Panc1 (cell line): ENCODE measurements around the gene LRRC59. TPM values are rescaled to one million over a fixed set of nuclear protein-coding genes. Genes with fewer than 3 reads are reported as not detected.
"Not testable (repeated sequence)": the region's sequence is repeated elsewhere in the genome, so short reads cannot be mapped to it uniquely, and the experiment has no call there.

Experiments
- ATAC-seq: fragments of 200-7000 bp; cut with Tn5 transposase; 2 replicates; pipeline ENCODE4 v1.9.1; 2020; ENCODE audit warnings: mild to moderate bottlenecking, moderate library complexity
- BruUV-seq: library from RNA; stranded (reverse); fragments of 400-500 nt; replicated peaks from 2 replicates; lab custom pipeline; 2021; lab: Mats Ljungman, UMichigan
- CTCF ChIA-PET: fragments of 300-600 bp; sonication (Branson Sonifier 250); formaldehyde crosslinking; loops from one replicate; lab custom pipeline; 2022; ENCODE audit warnings: antibody characterized with exemption; lab: Charles Lee
- POLR2A ChIA-PET: fragments of 300-600 bp; sonication (Branson Sonifier 250); formaldehyde crosslinking; loops from one replicate; lab custom pipeline; 2022; ENCODE audit warnings: antibody characterized with exemption; lab: Charles Lee
- DNase-seq: peaks from one replicate; pipeline ENCODE4 v3.0.0-alpha.2; 2010; ENCODE audit warnings: low read depth, low spot score
- H3K27ac ChIP-seq: 2 replicates; pipeline ENCODE4 v1.5.1; 2011; ENCODE audit warnings: mild to moderate bottlenecking, low read length, inconsistent platforms
- H3K27me3 ChIP-seq: fragments of 200-500 bp; sonication (Bioruptor generic); 2 replicates; pipeline ENCODE4 v1.6.0; 2014; ENCODE audit warnings: low read length, inconsistent platforms; ENCODE audit not compliant: control insufficient read depth, insufficient read depth
- H3K36me3 ChIP-seq: fragments of 200-500 bp; sonication (Bioruptor generic); 2 replicates; pipeline ENCODE4 v1.5.1; 2014; ENCODE audit warnings: inconsistent platforms, mild to moderate bottlenecking, low read length, moderate library complexity; ENCODE audit not compliant: control insufficient read depth, insufficient read depth
- H3K4me1 ChIP-seq: 2 replicates; pipeline ENCODE4 v1.5.1; 2011; ENCODE audit warnings: inconsistent platforms, mild to moderate bottlenecking, low read length, moderate library complexity; ENCODE audit not compliant: control insufficient read depth, insufficient read depth
- H3K4me3 ChIP-seq, 2 experiments: 2 replicates each; pipeline ENCODE4 v1.5.1; 2011 to 2012; ENCODE audit warnings: low read depth in 2 of 2, low read length in 2 of 2, mild to moderate bottlenecking in 2 of 2, inconsistent platforms in 1 of 2, moderate library complexity in 1 of 2
- H3K9me3 ChIP-seq: fragments of 200-500 bp; sonication (Bioruptor generic); 2 replicates; pipeline ENCODE4 v1.5.1; 2014; ENCODE audit warnings: low read depth, mild to moderate bottlenecking, inconsistent platforms, low read length, moderate library complexity; ENCODE audit not compliant: control insufficient read depth, insufficient read depth
- POLR2AphosphoS5 ChIP-seq: IDR thresholded peaks from 2 replicates; pipeline ENCODE4 v1.6.1; 2012; ENCODE audit warnings: mild to moderate bottlenecking, low read depth, low read length, moderate library complexity
- SIN3A ChIP-seq: IDR thresholded peaks from 2 replicates; pipeline ENCODE4 v1.6.1; 2012; ENCODE audit warnings: low read depth, mild to moderate bottlenecking, low read length, moderate library complexity, borderline replicate concordance; ENCODE audit not compliant: insufficient read depth
- TCF7L2 ChIP-seq: IDR thresholded peaks from 2 replicates; pipeline ENCODE4 v1.6.1; 2011; ENCODE audit warnings: mild to moderate bottlenecking, low read depth, low read length, inconsistent platforms
- in situ Hi-C: cut with HindIII; loops from 2 replicates; pipeline ENCODE4 v1.10.0; 2016; ENCODE audit warnings: low sequenced_read_pairs, low pct_unique_long_range_greater_than_20kb
- intact Hi-C: fragments of 100-400 bp; cut with micrococcal nuclease; formaldehyde crosslinking; loops from one replicate; pipeline ENCODE4 v1.10.0; 2022; ENCODE audit not compliant: unreplicated experiment
- total RNA-seq: library from RNA; stranded (reverse); gene quantifications from one replicate; pipeline ENCODE4 v1.2.1, GENCODE V29; 2021; ENCODE audit not compliant: unreplicated experiment
- TF ChIP-seq, protein P1 (sequence below), 2 experiments: IDR thresholded peaks; 2 replicates each; pipeline ENCODE4 v1.6.1; 2011 to 2012; ENCODE audit warnings: low read depth in 2 of 2, control low read depth in 1 of 2, low read length in 1 of 2, mild to moderate bottlenecking in 1 of 2, moderate library complexity in 1 of 2; ENCODE audit not compliant: insufficient read depth in 1 of 2
- TF ChIP-seq, protein P2 (sequence below): fragments of 450-650 bp; IDR thresholded peaks from 2 replicates; pipeline ENCODE4 v1.5.1; 2017; ENCODE audit warnings: mild to moderate bottlenecking

Gene LRRC59
- total RNA-seq, 1 experiment from 2014 or later = 167 TPM

DNA sequence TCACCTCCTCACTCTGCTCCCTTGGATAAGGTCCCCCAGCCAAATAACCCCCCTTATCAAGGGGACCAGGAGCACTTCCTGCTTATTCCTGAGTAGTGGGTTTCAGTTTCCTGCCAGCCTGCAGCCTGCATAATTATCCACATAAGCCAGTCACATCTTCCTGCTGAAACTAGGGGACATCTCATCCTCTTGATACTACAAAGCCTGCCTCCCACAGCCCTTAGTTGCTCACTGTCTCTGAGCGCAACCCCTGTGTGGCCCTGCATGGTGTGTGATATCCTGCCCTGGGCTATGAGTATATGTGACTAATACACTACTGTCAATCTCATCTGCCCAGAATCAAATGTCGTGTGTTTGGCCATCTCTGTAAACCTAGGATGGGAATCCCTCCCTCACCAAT lies 59.4 kb downstream of the LRRC59 start:
- Histone ChIP-seq H3K4me1 (no peaks in the 10 kb centered on the region), H3K36me3 (no peaks in the 10 kb centered on the region), H3K27me3 (no peaks in the 10 kb centered on the region; the same call in 1 of the 2 replicates), H3K27ac (no peak overlapping the region), H3K9me3 (peaks cover 16% of the 10 kb centered on the region), H3K4me3 (no peak overlapping the region)
- no peak for DNase-seq
- no TSS peak for BruUV-seq
- ChIA-PET CTCF (no interaction called here), POLR2A (no interaction called here)
- TF ChIP-seq, protein P1, sequence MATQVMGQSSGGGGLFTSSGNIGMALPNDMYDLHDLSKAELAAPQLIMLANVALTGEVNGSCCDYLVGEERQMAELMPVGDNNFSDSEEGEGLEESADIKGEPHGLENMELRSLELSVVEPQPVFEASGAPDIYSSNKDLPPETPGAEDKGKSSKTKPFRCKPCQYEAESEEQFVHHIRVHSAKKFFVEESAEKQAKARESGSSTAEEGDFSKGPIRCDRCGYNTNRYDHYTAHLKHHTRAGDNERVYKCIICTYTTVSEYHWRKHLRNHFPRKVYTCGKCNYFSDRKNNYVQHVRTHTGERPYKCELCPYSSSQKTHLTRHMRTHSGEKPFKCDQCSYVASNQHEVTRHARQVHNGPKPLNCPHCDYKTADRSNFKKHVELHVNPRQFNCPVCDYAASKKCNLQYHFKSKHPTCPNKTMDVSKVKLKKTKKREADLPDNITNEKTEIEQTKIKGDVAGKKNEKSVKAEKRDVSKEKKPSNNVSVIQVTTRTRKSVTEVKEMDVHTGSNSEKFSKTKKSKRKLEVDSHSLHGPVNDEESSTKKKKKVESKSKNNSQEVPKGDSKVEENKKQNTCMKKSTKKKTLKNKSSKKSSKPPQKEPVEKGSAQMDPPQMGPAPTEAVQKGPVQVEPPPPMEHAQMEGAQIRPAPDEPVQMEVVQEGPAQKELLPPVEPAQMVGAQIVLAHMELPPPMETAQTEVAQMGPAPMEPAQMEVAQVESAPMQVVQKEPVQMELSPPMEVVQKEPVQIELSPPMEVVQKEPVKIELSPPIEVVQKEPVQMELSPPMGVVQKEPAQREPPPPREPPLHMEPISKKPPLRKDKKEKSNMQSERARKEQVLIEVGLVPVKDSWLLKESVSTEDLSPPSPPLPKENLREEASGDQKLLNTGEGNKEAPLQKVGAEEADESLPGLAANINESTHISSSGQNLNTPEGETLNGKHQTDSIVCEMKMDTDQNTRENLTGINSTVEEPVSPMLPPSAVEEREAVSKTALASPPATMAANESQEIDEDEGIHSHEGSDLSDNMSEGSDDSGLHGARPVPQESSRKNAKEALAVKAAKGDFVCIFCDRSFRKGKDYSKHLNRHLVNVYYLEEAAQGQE (IDR thresholded peaks at IDR 0.05; ENCODE audit: insufficient read depth in 1 of 2, low read depth in 2 of 2, low read length in 1 of 2) = no peak
- TF ChIP-seq POLR2AphosphoS5 (no peak), SIN3A (no peak), TCF7L2 (no peak)
- TF ChIP-seq, protein P2, sequence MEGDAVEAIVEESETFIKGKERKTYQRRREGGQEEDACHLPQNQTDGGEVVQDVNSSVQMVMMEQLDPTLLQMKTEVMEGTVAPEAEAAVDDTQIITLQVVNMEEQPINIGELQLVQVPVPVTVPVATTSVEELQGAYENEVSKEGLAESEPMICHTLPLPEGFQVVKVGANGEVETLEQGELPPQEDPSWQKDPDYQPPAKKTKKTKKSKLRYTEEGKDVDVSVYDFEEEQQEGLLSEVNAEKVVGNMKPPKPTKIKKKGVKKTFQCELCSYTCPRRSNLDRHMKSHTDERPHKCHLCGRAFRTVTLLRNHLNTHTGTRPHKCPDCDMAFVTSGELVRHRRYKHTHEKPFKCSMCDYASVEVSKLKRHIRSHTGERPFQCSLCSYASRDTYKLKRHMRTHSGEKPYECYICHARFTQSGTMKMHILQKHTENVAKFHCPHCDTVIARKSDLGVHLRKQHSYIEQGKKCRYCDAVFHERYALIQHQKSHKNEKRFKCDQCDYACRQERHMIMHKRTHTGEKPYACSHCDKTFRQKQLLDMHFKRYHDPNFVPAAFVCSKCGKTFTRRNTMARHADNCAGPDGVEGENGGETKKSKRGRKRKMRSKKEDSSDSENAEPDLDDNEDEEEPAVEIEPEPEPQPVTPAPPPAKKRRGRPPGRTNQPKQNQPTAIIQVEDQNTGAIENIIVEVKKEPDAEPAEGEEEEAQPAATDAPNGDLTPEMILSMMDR = no peak
- ATAC-seq = no peak
- in situ Hi-C loops (no loop called here), intact Hi-C loops (no loop called here)

DNA sequence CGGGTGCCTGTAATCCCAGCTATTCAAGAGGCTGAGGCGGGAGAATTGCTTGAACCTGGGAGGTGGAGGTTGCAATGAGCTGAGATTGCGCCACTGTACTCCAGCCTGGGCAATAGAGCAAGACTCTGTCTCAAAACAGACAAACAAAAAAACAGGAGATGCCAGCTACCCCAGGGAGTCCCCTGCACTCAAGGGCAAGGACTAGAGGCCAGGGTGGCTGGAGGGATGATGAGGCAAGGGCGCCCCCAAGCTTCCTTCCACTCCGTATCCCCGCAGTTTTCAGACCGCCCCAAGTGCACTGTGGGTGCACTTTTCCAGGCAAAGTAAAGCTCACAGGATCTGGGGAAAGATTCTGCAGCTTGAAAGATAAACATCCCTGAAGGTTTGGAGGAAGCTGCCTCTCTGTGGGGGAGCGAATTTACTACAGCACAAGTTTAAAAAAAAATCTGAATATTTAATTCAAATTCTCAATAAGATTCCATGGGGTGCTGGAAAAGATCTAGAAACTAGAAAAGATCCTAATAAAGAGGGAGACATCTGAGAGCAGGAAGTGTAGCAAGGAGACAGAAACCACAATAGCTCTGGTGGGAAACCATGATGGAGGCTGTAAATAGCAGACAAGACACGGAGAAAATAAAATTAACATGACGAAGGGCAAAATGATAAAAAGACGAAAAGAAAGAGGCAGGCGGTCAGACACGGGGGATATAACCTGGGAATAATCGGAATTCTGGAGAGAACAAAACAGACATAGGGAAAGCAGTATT lies 63.8 kb downstream of the LRRC59 start:
- not testable (repeated sequence) for ATAC-seq, BruUV-seq, DNase-seq

DNA sequence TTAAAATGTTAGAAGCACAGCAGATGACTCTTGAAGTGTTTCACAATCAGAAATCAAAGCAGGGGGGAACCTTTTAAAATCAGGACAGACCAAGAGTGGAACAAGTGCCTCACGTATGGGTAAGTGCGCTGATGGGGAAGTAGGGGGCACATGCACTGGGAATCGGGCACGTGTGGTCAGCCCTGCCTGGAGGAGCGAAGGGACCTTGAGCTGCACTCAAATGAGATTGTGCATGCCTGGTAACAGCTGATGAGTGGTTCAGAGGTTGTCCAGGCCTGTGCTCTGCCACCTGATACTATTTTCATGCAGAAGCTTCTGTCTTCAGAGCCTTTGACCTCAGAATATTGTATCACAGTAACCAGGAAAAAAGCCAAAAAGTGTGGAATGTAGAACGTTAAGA lies 65.1 kb downstream of the LRRC59 start:
- in situ Hi-C loops (no loop called here), intact Hi-C loops (no loop called here)
- Histone ChIP-seq H3K4me3 (no peak overlapping the region), H3K27me3 (no peaks in the 10 kb centered on the region; the same call in 1 of the 2 replicates), H3K36me3 (no peaks in the 10 kb centered on the region), H3K4me1 (no peaks in the 10 kb centered on the region), H3K9me3 (no peaks in the 10 kb centered on the region), H3K27ac (no peak overlapping the region)
- ChIA-PET CTCF (no interaction called here), POLR2A (no interaction called here)
- TF ChIP-seq SIN3A = no peak
- TF ChIP-seq TCF7L2 = no peak
- TF ChIP-seq, protein P2 = no peak
- no peak for TF ChIP-seq POLR2AphosphoS5
- TF ChIP-seq, protein P1 (IDR thresholded peaks at IDR 0.05; ENCODE audit: insufficient read depth in 1 of 2, low read depth in 2 of 2, low read length in 1 of 2) = no peak
- no TSS peak for BruUV-seq
- DNase-seq (no peak), ATAC-seq (no peak)

More for the DNA sequence above, 63.8 kb downstream of the LRRC59 start:
- H3K27me3 ChIP-seq, H3K9me3 ChIP-seq, in situ Hi-C loops, H3K4me3 ChIP-seq, H3K4me1 ChIP-seq, H3K36me3 ChIP-seq, POLR2A ChIA-PET, intact Hi-C loops, H3K27ac ChIP-seq: not testable (repeated sequence)
- CTCF ChIA-PET = interaction anchor here (0.6 kb wide), 1 partner anchor 202 kb away, joined by 5 read pairs; no protein-coding TSS in a partner anchor
